ENCODE results near the gene ATG7. TPM values are rescaled to one million over a fixed set of nuclear protein-coding genes. Genes with fewer than 3 reads are reported as not detected.

The ATG7 gene
- total RNA-seq, 1 experiment from 2014 or later, result 29.3 TPM

DNA sequence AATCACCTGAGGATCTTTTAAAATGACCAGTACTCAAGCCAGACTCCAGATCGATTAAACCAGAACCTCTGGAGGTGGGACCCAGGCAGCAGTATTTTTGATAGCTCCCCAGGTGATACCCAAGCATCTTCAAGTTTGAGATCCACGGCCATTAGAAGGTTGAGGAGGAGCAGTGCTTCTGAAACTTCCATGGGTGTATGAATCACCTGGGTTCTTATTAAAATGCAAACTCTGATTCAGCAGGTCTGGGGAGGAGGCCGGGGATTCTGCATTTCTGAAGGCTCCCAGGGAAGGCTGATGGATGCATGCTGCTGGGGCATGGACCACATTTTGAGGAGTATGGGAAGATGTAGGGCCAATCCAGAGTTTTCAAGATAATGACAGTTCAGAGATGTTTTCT is 55.4 kb downstream of the ATG7 start:
- no peak overlapping the region for H3K27ac ChIP-seq (ENCODE audit: low read depth, low read length)
- RAD21 ChIA-PET (ENCODE audit: low non-redundant PET in 1 of 2, low total read pairs in 2 of 2, uncharacterized antibody in 2 of 2, unreplicated experiment in 2 of 2), result no interaction called here
- no peak overlapping the region for H3K4me3 ChIP-seq (replicated peaks in 1 of 2; ENCODE audit: low read depth in 1 of 2, low read length in 2 of 2)
- no peaks in the 10 kb centered on the region for H3K9me3 ChIP-seq (ENCODE audit: control insufficient read depth in 1 of 2, insufficient read depth in 1 of 2, low read depth in 1 of 2, low read length in 2 of 2)
- TF ChIP-seq FOSL1 (IDR thresholded peaks at IDR 0.05; ENCODE audit: low read depth) (no peak), POLR2AphosphoS5 (IDR thresholded peaks at IDR 0.05; ENCODE audit: low read depth, low read length) (no peak), SP1 (IDR thresholded peaks at IDR 0.05; ENCODE audit: low read depth) (no peak), JUND (IDR thresholded peaks at IDR 0.05) (no peak), RAD21 (IDR thresholded peaks at IDR 0.05; ENCODE audit: low read depth) (no peak), EZH2 (IDR thresholded peaks at IDR 0.05) (no peak), SIN3A (IDR thresholded peaks at IDR 0.05; ENCODE audit: low read depth) (no peak), TCF7L2 (IDR thresholded peaks at IDR 0.05; ENCODE audit: borderline replicate concordance, extremely low read depth, insufficient read depth, insufficient read length) (no peak), EZH2phosphoT487 (IDR thresholded peaks at IDR 0.05; ENCODE audit: borderline replicate concordance) (no peak), ZFX (IDR thresholded peaks at IDR 0.05) (no peak), ELF1 (IDR thresholded peaks at IDR 0.05; ENCODE audit: borderline replicate concordance, low read depth) (no peak), YY1 (IDR thresholded peaks at IDR 0.05; ENCODE audit: extremely low read depth, insufficient replicate concordance, low read depth, low read length) (no peak), POLR2A (IDR thresholded peaks at IDR 0.05; ENCODE audit: borderline replicate concordance, extremely low read depth, insufficient read depth, insufficient read length) (no peak)
- TF ChIP-seq, protein P1, sequence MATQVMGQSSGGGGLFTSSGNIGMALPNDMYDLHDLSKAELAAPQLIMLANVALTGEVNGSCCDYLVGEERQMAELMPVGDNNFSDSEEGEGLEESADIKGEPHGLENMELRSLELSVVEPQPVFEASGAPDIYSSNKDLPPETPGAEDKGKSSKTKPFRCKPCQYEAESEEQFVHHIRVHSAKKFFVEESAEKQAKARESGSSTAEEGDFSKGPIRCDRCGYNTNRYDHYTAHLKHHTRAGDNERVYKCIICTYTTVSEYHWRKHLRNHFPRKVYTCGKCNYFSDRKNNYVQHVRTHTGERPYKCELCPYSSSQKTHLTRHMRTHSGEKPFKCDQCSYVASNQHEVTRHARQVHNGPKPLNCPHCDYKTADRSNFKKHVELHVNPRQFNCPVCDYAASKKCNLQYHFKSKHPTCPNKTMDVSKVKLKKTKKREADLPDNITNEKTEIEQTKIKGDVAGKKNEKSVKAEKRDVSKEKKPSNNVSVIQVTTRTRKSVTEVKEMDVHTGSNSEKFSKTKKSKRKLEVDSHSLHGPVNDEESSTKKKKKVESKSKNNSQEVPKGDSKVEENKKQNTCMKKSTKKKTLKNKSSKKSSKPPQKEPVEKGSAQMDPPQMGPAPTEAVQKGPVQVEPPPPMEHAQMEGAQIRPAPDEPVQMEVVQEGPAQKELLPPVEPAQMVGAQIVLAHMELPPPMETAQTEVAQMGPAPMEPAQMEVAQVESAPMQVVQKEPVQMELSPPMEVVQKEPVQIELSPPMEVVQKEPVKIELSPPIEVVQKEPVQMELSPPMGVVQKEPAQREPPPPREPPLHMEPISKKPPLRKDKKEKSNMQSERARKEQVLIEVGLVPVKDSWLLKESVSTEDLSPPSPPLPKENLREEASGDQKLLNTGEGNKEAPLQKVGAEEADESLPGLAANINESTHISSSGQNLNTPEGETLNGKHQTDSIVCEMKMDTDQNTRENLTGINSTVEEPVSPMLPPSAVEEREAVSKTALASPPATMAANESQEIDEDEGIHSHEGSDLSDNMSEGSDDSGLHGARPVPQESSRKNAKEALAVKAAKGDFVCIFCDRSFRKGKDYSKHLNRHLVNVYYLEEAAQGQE (IDR thresholded peaks at IDR 0.05; ENCODE audit: low read depth), result no peak
- TF ChIP-seq, protein P2, sequence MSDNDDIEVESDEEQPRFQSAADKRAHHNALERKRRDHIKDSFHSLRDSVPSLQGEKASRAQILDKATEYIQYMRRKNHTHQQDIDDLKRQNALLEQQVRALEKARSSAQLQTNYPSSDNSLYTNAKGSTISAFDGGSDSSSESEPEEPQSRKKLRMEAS (IDR thresholded peaks at IDR 0.05), result no peak
- TF ChIP-seq, protein P3, sequence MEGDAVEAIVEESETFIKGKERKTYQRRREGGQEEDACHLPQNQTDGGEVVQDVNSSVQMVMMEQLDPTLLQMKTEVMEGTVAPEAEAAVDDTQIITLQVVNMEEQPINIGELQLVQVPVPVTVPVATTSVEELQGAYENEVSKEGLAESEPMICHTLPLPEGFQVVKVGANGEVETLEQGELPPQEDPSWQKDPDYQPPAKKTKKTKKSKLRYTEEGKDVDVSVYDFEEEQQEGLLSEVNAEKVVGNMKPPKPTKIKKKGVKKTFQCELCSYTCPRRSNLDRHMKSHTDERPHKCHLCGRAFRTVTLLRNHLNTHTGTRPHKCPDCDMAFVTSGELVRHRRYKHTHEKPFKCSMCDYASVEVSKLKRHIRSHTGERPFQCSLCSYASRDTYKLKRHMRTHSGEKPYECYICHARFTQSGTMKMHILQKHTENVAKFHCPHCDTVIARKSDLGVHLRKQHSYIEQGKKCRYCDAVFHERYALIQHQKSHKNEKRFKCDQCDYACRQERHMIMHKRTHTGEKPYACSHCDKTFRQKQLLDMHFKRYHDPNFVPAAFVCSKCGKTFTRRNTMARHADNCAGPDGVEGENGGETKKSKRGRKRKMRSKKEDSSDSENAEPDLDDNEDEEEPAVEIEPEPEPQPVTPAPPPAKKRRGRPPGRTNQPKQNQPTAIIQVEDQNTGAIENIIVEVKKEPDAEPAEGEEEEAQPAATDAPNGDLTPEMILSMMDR (IDR thresholded peaks at IDR 0.05 in 2 of 3, conservative IDR thresholded peaks at IDR 0.05 in 1 of 3; ENCODE audit: borderline replicate concordance in 1 of 3, insufficient read depth in 1 of 3, low read depth in 2 of 3, low read length in 2 of 3), result no peak
- H3K4me1 ChIP-seq (ENCODE audit: control insufficient read depth in 1 of 2, insufficient read depth in 2 of 2, low read length in 2 of 2), result no peaks in the 10 kb centered on the region
- H3K9me2 ChIP-seq (ENCODE audit: insufficient read depth), result no peaks in the 10 kb centered on the region
- H3K36me3 ChIP-seq (ENCODE audit: control insufficient read depth in 1 of 2, insufficient read depth in 2 of 2, low read length in 2 of 2), result peaks cover 2 to 6% of the 10 kb centered on the region in 2 experiments; a peak in 1 of 4 replicates
- H3K79me2 ChIP-seq (ENCODE audit: insufficient read depth, low read length), result no peaks in the 10 kb centered on the region
- CTCF ChIA-PET, result no interaction called here
- DNase-seq (ENCODE audit: low read depth, low spot score), result no peak
- POLR2A ChIA-PET, result no interaction called here
- H4K20me1 ChIP-seq (ENCODE audit: insufficient read depth), result no peaks in the 10 kb centered on the region
- ATAC-seq, result no peak
- H3K4me2 ChIP-seq (ENCODE audit: low read length), result no peak overlapping the region
- no peak overlapping the region for H3K9ac ChIP-seq (ENCODE audit: low read length)
- H3K27me3 ChIP-seq (ENCODE audit: insufficient read depth, low read length), result no peaks in the 10 kb centered on the region
- BruUV-seq (replicated peaks), result no TSS peak
- intact Hi-C loops (cut with micrococcal nuclease), result no loop called here
- H2AFZ ChIP-seq (ENCODE audit: low read depth, low read length, poor library complexity, severe bottlenecking), result no peak overlapping the region

Data from HCT116 (cell line).